Lung (tissue), 12 donors: ENCODE results near the gene CLASP2. TPM values are rescaled to one million over a fixed set of nuclear protein-coding genes. Genes with fewer than 3 reads are reported as not detected.

Experiments used
- ATAC-seq: fragments of 200-7000 bp; cut with Tn5 transposase; one replicate; pipeline ENCODE4 v1.9.1; 2020; ENCODE audit warnings: moderate number of reproducible peaks; ENCODE audit not compliant: insufficient read depth, low FRiP score
- DNase-seq, 3 donors: peaks; one replicate each; pipeline ENCODE4 v3.0.0-alpha.2; 2013 to 2017
- H3K27ac ChIP-seq, 2 donors: one replicate each; pipeline ENCODE4 v1.5.1; 2013; ENCODE audit warnings: mild to moderate bottlenecking in 2 of 2, moderate library complexity in 2 of 2, control low read depth in 1 of 2, inconsistent platforms in 1 of 2, low read depth in 1 of 2, low read length in 1 of 2
- H3K27me3 ChIP-seq, 3 donors: one replicate each; pipeline ENCODE4 v1.5.1; 2013; ENCODE audit warnings: low read length in 2 of 3; ENCODE audit not compliant: control insufficient read depth in 3 of 3, insufficient read depth in 3 of 3
- H3K36me3 ChIP-seq, 4 donors: one replicate each; pipeline ENCODE4 v1.5.1; 2013; ENCODE audit warnings: low read length in 4 of 4, mild to moderate bottlenecking in 1 of 4, moderate library complexity in 1 of 4; ENCODE audit not compliant: control insufficient read depth in 4 of 4, insufficient read depth in 4 of 4
- H3K4me1 ChIP-seq, 5 donors: one replicate each; pipeline ENCODE4 v1.5.1; 2013; ENCODE audit warnings: low read length in 5 of 5, mild to moderate bottlenecking in 2 of 5, moderate library complexity in 1 of 5; ENCODE audit not compliant: control insufficient read depth in 5 of 5, insufficient read depth in 5 of 5
- H3K4me3 ChIP-seq: one replicate; pipeline ENCODE4 v1.5.1; 2013; ENCODE audit warnings: mild to moderate bottlenecking, control low read depth, moderate library complexity
- H3K9ac ChIP-seq, 2 donors: one replicate each; pipeline ENCODE4 v1.5.1; 2013; ENCODE audit warnings: low read length in 2 of 2, control low read depth in 1 of 2; ENCODE audit not compliant: insufficient read depth in 1 of 2
- H3K9me3 ChIP-seq, 4 donors: one replicate each; pipeline ENCODE4 v1.5.1; 2013; ENCODE audit warnings: low read length in 3 of 4, mild to moderate bottlenecking in 1 of 4, moderate library complexity in 1 of 4; ENCODE audit not compliant: control insufficient read depth in 4 of 4, insufficient read depth in 3 of 4
- CTCF ChIP-seq: IDR thresholded peaks from 2 replicates; pipeline ENCODE4 v1.5.1; 2012; ENCODE audit warnings: mild to moderate bottlenecking; ENCODE audit errors: control extremely low read depth, extremely low read depth
- WGBS, 2 donors: extraction: QIAGEN DNeasy Blood & Tissue Kit; methylation state at CpG; one replicate each; pipeline ENCODE4 v1.1.7; 2013; 5-methylcytosine and 5-hydroxymethylcytosine counted together
- polyA plus RNA-seq, 2 donors: library from polyadenylated mRNA; stranded (reverse); fragments of 200-250 nt; gene quantifications; one replicate each; pipeline ENCODE4 v1.2.1, GENCODE V29; 2013
- total RNA-seq, 2 donors: library from RNA; depleted of rRNA in 1 of 2; stranded (reverse); fragments of >200 nt in 1 of 2; gene quantifications; one replicate each; pipeline ENCODE4 v1.2.1, GENCODE V29; 2014 to 2021
- donor health status: control.
- donor health status: control.
- donor health status: Bipolar disorder and iron deficiency.
- donor health status: healthy.
- donor health status: DM: yes; HTN: yes; CAD: no.

CLASP2 gene
- total and polyA plus RNA-seq, 4 donors, result 10.4 to 165 (median 35.6) TPM

GRCh38 chr3:33490641-33491241 is 227.3 kb downstream of the CLASP2 start:
- Histone ChIP-seq H3K27ac (no peak overlapping the region), H3K36me3 (no peaks in the 10 kb centered on the region), H3K9me3 (no peaks in the 10 kb centered on the region), H3K4me1 (peaks cover 0 to 3% (median 0%) of the 10 kb centered on the region in 5 donors), H3K9ac (no peak overlapping the region), H3K27me3 (no peaks in the 10 kb centered on the region), H3K4me3 (no peak overlapping the region)
- TF ChIP-seq CTCF, result no peak
- peak in 2 of 3 donors; percentile 23 to 49 for DNase-seq
- ATAC-seq, result no peak

- Histone ChIP-seq H3K27ac (no peak overlapping the region), H3K36me3 (no peaks in the 10 kb centered on the region), H3K4me1 (peaks cover 0 to 3% (median 0%) of the 10 kb centered on the region in 5 donors), H3K27me3 (no peaks in the 10 kb centered on the region), H3K9ac (no peak overlapping the region), H3K9me3 (no peaks in the 10 kb centered on the region), H3K4me3 (no peak overlapping the region)
- ATAC-seq (no peak), DNase-seq (no peak)
- 81 to 83% methylated on average over 1 of the region's 1 CpG for WGBS, 2 donors
- no peak for TF ChIP-seq CTCF
Observed at GRCh38 chr3:33488683-33489082, 229.4 kb downstream of the CLASP2 start.

- Histone ChIP-seq H3K27me3 (no peaks in the 10 kb centered on the region), H3K4me3 (no peak overlapping the region), H3K9me3 (no peaks in the 10 kb centered on the region), H3K27ac (no peak overlapping the region), H3K9ac (no peak overlapping the region), H3K36me3 (no peaks in the 10 kb centered on the region), H3K4me1 (peaks cover 0 to 3% (median 0%) of the 10 kb centered on the region in 5 donors)
- no peak for ATAC-seq
- 84 to 94% methylated on average over 2 of the region's 2 CpGs for WGBS, 2 donors
- no peak for DNase-seq
- no peak for TF ChIP-seq CTCF
Observed at GRCh38 chr3:33488246-33488645, 229.8 kb downstream of the CLASP2 start.

GRCh38 chr3:33482111-33482521 is 235.9 kb downstream of the CLASP2 start:
- H3K27ac ChIP-seq, result no peak overlapping the region
- WGBS, 2 donors, result 56 to 67% methylated on average over 1 of the region's 1 CpG
- TF ChIP-seq CTCF, result no peak
- H3K36me3 ChIP-seq, result no peaks in the 10 kb centered on the region
- H3K4me3 ChIP-seq, result no peak overlapping the region
- ATAC-seq (peak; percentile 68), DNase-seq (peak; percentile 25 to 93 (median 81))
- no peak overlapping the region for H3K9ac ChIP-seq
- peaks cover 0 to 2% (median 0%) of the 10 kb centered on the region in 4 donors for H3K9me3 ChIP-seq
- no peaks in the 10 kb centered on the region for H3K27me3 ChIP-seq
- H3K4me1 ChIP-seq, result peaks cover 0 to 7% (median 3%) of the 10 kb centered on the region in 5 donors
